Panc1 (cell line): ENCODE results near the gene RTN4IP1. TPM values are rescaled to one million over a fixed set of nuclear protein-coding genes. Genes with fewer than 3 reads are reported as not detected.

ENCODE experiments used
- ATAC-seq: fragments of 200-7000 bp; cut with Tn5 transposase; 2 replicates; pipeline ENCODE4 v1.9.1; 2020; ENCODE audit warnings: mild to moderate bottlenecking, moderate library complexity
- BruUV-seq: library from RNA; stranded (reverse); fragments of 400-500 nt; replicated peaks from 2 replicates; lab custom pipeline; 2021; lab: Mats Ljungman, UMichigan
- CTCF ChIA-PET: fragments of 300-600 bp; sonication (Branson Sonifier 250); formaldehyde crosslinking; loops from one replicate; lab custom pipeline; 2022; ENCODE audit warnings: antibody characterized with exemption; lab: Charles Lee
- POLR2A ChIA-PET: fragments of 300-600 bp; sonication (Branson Sonifier 250); formaldehyde crosslinking; loops from one replicate; lab custom pipeline; 2022; ENCODE audit warnings: antibody characterized with exemption; lab: Charles Lee
- DNase-seq: peaks from one replicate; pipeline ENCODE4 v3.0.0-alpha.2; 2010; ENCODE audit warnings: low read depth, low spot score
- H3K27ac ChIP-seq: 2 replicates; pipeline ENCODE4 v1.5.1; 2011; ENCODE audit warnings: mild to moderate bottlenecking, low read length, inconsistent platforms
- H3K27me3 ChIP-seq: fragments of 200-500 bp; sonication (Bioruptor generic); 2 replicates; pipeline ENCODE4 v1.6.0; 2014; ENCODE audit warnings: low read length, inconsistent platforms; ENCODE audit not compliant: control insufficient read depth, insufficient read depth
- H3K36me3 ChIP-seq: fragments of 200-500 bp; sonication (Bioruptor generic); 2 replicates; pipeline ENCODE4 v1.5.1; 2014; ENCODE audit warnings: inconsistent platforms, mild to moderate bottlenecking, low read length, moderate library complexity; ENCODE audit not compliant: control insufficient read depth, insufficient read depth
- H3K4me1 ChIP-seq: 2 replicates; pipeline ENCODE4 v1.5.1; 2011; ENCODE audit warnings: inconsistent platforms, mild to moderate bottlenecking, low read length, moderate library complexity; ENCODE audit not compliant: control insufficient read depth, insufficient read depth
- H3K4me3 ChIP-seq, 2 experiments: 2 replicates each; pipeline ENCODE4 v1.5.1; 2011 to 2012; ENCODE audit warnings: low read depth in 2 of 2, low read length in 2 of 2, mild to moderate bottlenecking in 2 of 2, inconsistent platforms in 1 of 2, moderate library complexity in 1 of 2
- H3K9me3 ChIP-seq: fragments of 200-500 bp; sonication (Bioruptor generic); 2 replicates; pipeline ENCODE4 v1.5.1; 2014; ENCODE audit warnings: low read depth, mild to moderate bottlenecking, inconsistent platforms, low read length, moderate library complexity; ENCODE audit not compliant: control insufficient read depth, insufficient read depth
- CTCF ChIP-seq: fragments of 450-650 bp; IDR thresholded peaks from 2 replicates; pipeline ENCODE4 v1.5.1; 2017; ENCODE audit warnings: mild to moderate bottlenecking
- POLR2AphosphoS5 ChIP-seq: IDR thresholded peaks from 2 replicates; pipeline ENCODE4 v1.6.1; 2012; ENCODE audit warnings: mild to moderate bottlenecking, low read depth, low read length, moderate library complexity
- REST ChIP-seq, 2 experiments: IDR thresholded peaks; 2 replicates each; pipeline ENCODE4 v1.6.1; 2011 to 2012; ENCODE audit warnings: low read depth in 2 of 2, control low read depth in 1 of 2, low read length in 1 of 2, mild to moderate bottlenecking in 1 of 2, moderate library complexity in 1 of 2; ENCODE audit not compliant: insufficient read depth in 1 of 2
- SIN3A ChIP-seq: IDR thresholded peaks from 2 replicates; pipeline ENCODE4 v1.6.1; 2012; ENCODE audit warnings: low read depth, mild to moderate bottlenecking, low read length, moderate library complexity, borderline replicate concordance; ENCODE audit not compliant: insufficient read depth
- TCF7L2 ChIP-seq: IDR thresholded peaks from 2 replicates; pipeline ENCODE4 v1.6.1; 2011; ENCODE audit warnings: mild to moderate bottlenecking, low read depth, low read length, inconsistent platforms
- in situ Hi-C: cut with HindIII; loops from 2 replicates; pipeline ENCODE4 v1.10.0; 2016; ENCODE audit warnings: low sequenced_read_pairs, low pct_unique_long_range_greater_than_20kb
- intact Hi-C: fragments of 100-400 bp; cut with micrococcal nuclease; formaldehyde crosslinking; loops from one replicate; pipeline ENCODE4 v1.10.0; 2022; ENCODE audit not compliant: unreplicated experiment
- total RNA-seq: library from RNA; stranded (reverse); gene quantifications from one replicate; pipeline ENCODE4 v1.2.1, GENCODE V29; 2021; ENCODE audit not compliant: unreplicated experiment

RTN4IP1 gene
- total RNA-seq, 1 experiment from 2014 or later = 9.4 TPM

GRCh38 chr6:106630366-106630765 lies 1.1 kb upstream of the RTN4IP1 start:
- peak overlapping the region; percentile 86 to 88 for H3K4me3 ChIP-seq
- intact Hi-C loops (no loop called here), in situ Hi-C loops (no loop called here)
- ChIA-PET CTCF (no interaction called here), POLR2A (interaction anchor here (0.6 kb wide), 2 partner anchors 64 to 313 kb away, joined by 4 to 13 read pairs; no protein-coding TSS in a partner anchor)
- DNase-seq (no peak), ATAC-seq (no peak)
- peak overlapping the region; percentile 97 for H3K27ac ChIP-seq
- BruUV-seq = TSS peak; percentile 76
- H3K4me1 ChIP-seq = peaks cover 25% of the 10 kb centered on the region
- H3K9me3 ChIP-seq = no peaks in the 10 kb centered on the region
- no peaks in the 10 kb centered on the region; the same call in 1 of the 2 replicates for H3K36me3 ChIP-seq
- no peaks in the 10 kb centered on the region for H3K27me3 ChIP-seq
- TF ChIP-seq CTCF = no peak
- no peak for TF ChIP-seq REST (IDR thresholded peaks at IDR 0.05; ENCODE audit: insufficient read depth in 1 of 2, low read depth in 2 of 2, low read length in 1 of 2)
- TF ChIP-seq POLR2AphosphoS5 = no peak
- TF ChIP-seq SIN3A = no peak
- no peak for TF ChIP-seq TCF7L2

GRCh38 chr6:106629859-106630163 lies 513 bp upstream of the RTN4IP1 start:
- no peaks in the 10 kb centered on the region for H3K9me3 ChIP-seq
- H3K4me3 ChIP-seq = peak overlapping the region; percentile 86 to 88
- peak overlapping the region; percentile 97 for H3K27ac ChIP-seq
- no peaks in the 10 kb centered on the region; the same call in 1 of the 2 replicates for H3K36me3 ChIP-seq
- no TSS peak for BruUV-seq
- peaks cover 25% of the 10 kb centered on the region for H3K4me1 ChIP-seq
- ATAC-seq (no peak), DNase-seq (no peak)
- in situ Hi-C loops (no loop called here), intact Hi-C loops (no loop called here)
- H3K27me3 ChIP-seq = no peaks in the 10 kb centered on the region
- ChIA-PET CTCF (no interaction called here), POLR2A (interaction anchor here (0.6 kb wide), 1 partner anchor 63 kb away, joined by 13 read pairs; no protein-coding TSS in a partner anchor)
- TF ChIP-seq CTCF (no peak), TCF7L2 (no peak), SIN3A (no peak), REST (IDR thresholded peaks at IDR 0.05; ENCODE audit: insufficient read depth in 1 of 2, low read depth in 2 of 2, low read length in 1 of 2) (no peak), POLR2AphosphoS5 (no peak)
